ENCODE data around the gene CCDC184.
A peak's percentile ranks its signal among the peaks of the same experiment; 100 is the strongest.

Gene CCDC184

DNA sequence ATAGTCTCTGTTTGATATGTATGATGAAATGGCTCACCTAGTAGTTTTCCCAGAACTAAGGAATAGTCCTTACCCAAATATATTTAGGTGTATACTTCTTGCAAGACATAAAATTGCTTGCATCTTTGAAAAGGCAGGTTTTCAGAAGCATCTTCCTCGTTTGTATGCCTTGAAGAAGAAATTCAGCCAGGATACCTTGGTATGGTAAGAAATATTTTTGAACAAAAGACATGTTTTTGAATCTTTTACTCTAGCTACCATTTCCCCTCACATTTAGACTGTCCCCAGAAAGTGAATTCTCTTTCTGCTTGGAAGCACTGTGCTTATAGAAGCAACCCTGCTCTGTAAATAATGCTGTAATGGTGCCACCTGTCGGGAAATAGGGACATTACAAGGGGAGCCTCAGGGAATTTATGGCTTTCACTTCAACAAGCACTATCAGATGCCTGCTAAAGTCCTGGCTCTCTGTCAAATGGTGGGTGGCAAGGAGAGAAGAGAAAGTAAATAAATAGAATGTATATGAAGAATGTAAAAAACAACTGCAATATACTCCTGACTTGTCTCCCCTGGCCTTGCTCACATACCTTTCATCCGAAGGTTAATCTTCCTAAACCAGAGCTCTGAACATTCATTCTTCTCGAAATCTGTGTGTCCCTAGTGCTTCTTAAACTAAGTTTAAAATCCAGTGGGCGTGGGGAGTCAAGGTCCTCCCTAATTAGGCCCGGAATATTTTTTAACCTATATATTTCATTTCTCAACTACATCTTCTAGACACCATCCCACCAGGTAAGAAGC lies 6.1 kb downstream of the CCDC184 start:
- H2AFZ ChIP-seq (ENCODE audit: low read depth, low read length) = no peak overlapping the region
- no peak overlapping the region for H3K9ac ChIP-seq (ENCODE audit: low read depth, low read length)
- H3K36me3 ChIP-seq (ENCODE audit: insufficient read depth, low read length) = no peaks in the 10 kb centered on the region
- no peak for TF ChIP-seq EZH2 (IDR thresholded peaks at IDR 0.05; ENCODE audit: borderline replicate concordance, low read depth, low read length, severe bottlenecking)
- peak; percentile 93 for TF ChIP-seq CTCF (IDR thresholded peaks at IDR 0.05; ENCODE audit: borderline replicate concordance, extremely low read depth, low read length, poor library complexity, severe bottlenecking)
- H3K4me2 ChIP-seq (ENCODE audit: insufficient read depth, low read length) = no peak overlapping the region
- peaks cover 28% of the 10 kb centered on the region for H3K27me3 ChIP-seq (ENCODE audit: insufficient read depth, low read length, poor library complexity)
- no peaks in the 10 kb centered on the region for H4K20me1 ChIP-seq (ENCODE audit: insufficient read depth, low read length)
- ATAC-seq (ENCODE audit: insufficient read depth, low read depth) (peak; percentile 90), DNase-seq (peak; percentile 69)
- H3K9me3 ChIP-seq (ENCODE audit: insufficient read depth, low read length, severe bottlenecking) = no peaks in the 10 kb centered on the region
- H3K4me1 ChIP-seq (ENCODE audit: insufficient read depth, low read length) = no peaks in the 10 kb centered on the region
- no peak overlapping the region for H3K27ac ChIP-seq (ENCODE audit: low read length)
- H3K79me2 ChIP-seq (ENCODE audit: insufficient read depth, low read length) = no peaks in the 10 kb centered on the region
- H3K4me3 ChIP-seq (ENCODE audit: low read depth in 1 of 2, low read length in 2 of 2) = no peak overlapping the region

DNA sequence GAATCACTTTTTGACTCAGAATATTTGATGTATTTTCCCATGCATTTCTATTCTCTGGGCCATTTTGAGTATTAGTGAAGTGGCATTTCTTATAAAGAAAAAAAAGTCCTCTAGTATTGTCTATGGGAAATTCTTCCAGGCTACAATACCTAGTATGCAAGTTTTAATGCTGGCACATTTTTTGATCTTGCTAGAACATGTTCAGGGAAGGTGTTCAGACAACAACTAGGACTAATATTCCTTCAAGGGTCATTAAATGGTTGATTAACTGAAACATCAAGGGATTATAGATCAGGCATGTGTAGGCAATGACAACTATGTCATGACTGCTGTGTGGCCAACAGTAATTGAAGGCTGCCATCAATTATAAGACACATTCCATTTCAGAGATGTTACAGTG lies 7.7 kb downstream of the CCDC184 start:
- H3K9me3 ChIP-seq (ENCODE audit: insufficient read depth, low read length, severe bottlenecking) = no peaks in the 10 kb centered on the region
- H3K79me2 ChIP-seq (ENCODE audit: insufficient read depth, low read length) = no peaks in the 10 kb centered on the region
- H3K4me1 ChIP-seq (ENCODE audit: insufficient read depth, low read length) = no peaks in the 10 kb centered on the region
- H3K27me3 ChIP-seq (ENCODE audit: insufficient read depth, low read length, poor library complexity) = peaks cover 23% of the 10 kb centered on the region
- no peak overlapping the region for H3K9ac ChIP-seq (ENCODE audit: low read depth, low read length)
- no peak overlapping the region for H3K4me3 ChIP-seq (ENCODE audit: low read depth in 1 of 2, low read length in 2 of 2)
- ATAC-seq (ENCODE audit: insufficient read depth, low read depth) (no peak), DNase-seq (no peak)
- TF ChIP-seq CTCF (IDR thresholded peaks at IDR 0.05; ENCODE audit: borderline replicate concordance, extremely low read depth, low read length, poor library complexity, severe bottlenecking) (no peak), EZH2 (IDR thresholded peaks at IDR 0.05; ENCODE audit: borderline replicate concordance, low read depth, low read length, severe bottlenecking) (no peak)
- no peak overlapping the region for H2AFZ ChIP-seq (ENCODE audit: low read depth, low read length)
- no peak overlapping the region for H3K27ac ChIP-seq (ENCODE audit: low read length)
- no peaks in the 10 kb centered on the region for H3K36me3 ChIP-seq (ENCODE audit: insufficient read depth, low read length)
- no peak overlapping the region for H3K4me2 ChIP-seq (ENCODE audit: insufficient read depth, low read length)
- no peaks in the 10 kb centered on the region for H4K20me1 ChIP-seq (ENCODE audit: insufficient read depth, low read length)

DNA sequence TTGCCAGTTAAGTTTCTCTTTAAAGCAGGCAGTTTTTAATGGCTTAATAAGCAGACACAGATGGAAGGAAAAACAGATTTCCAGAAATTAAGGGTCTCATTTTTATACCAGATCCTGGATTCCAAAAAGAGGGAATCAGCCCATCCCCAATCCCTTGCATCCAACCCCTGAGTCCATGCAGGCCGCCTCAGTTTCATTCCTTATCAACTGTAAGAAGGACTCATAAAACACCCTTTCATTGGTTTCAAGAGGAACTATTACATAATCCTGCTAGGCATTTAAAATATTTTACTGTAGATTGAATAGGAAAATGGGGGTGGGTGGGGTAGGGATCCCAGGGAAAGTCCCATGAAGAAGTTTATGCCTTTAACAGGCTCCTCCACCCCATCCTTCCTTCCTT lies 9.4 kb downstream of the CCDC184 start:
- Histone ChIP-seq H3K4me2 (ENCODE audit: insufficient read depth, low read length) (no peak overlapping the region), H4K20me1 (ENCODE audit: insufficient read depth, low read length) (no peaks in the 10 kb centered on the region), H3K79me2 (ENCODE audit: insufficient read depth, low read length) (no peaks in the 10 kb centered on the region), H2AFZ (ENCODE audit: low read depth, low read length) (no peak overlapping the region), H3K27me3 (ENCODE audit: insufficient read depth, low read length, poor library complexity) (peaks cover 19% of the 10 kb centered on the region), H3K9ac (ENCODE audit: low read depth, low read length) (no peak overlapping the region), H3K4me3 (ENCODE audit: low read depth in 1 of 2, low read length in 2 of 2) (no peak overlapping the region), H3K4me1 (ENCODE audit: insufficient read depth, low read length) (no peaks in the 10 kb centered on the region), H3K36me3 (ENCODE audit: insufficient read depth, low read length) (no peaks in the 10 kb centered on the region), H3K27ac (ENCODE audit: low read length) (no peak overlapping the region), H3K9me3 (ENCODE audit: insufficient read depth, low read length, severe bottlenecking) (no peaks in the 10 kb centered on the region)
- no peak for DNase-seq
- ATAC-seq (ENCODE audit: insufficient read depth, low read depth) = no peak
- TF ChIP-seq EZH2 (IDR thresholded peaks at IDR 0.05; ENCODE audit: borderline replicate concordance, low read depth, low read length, severe bottlenecking) = no peak
- no peak for TF ChIP-seq CTCF (IDR thresholded peaks at IDR 0.05; ENCODE audit: borderline replicate concordance, extremely low read depth, low read length, poor library complexity, severe bottlenecking)
